ENCODE data around the gene COX6A2.
"Not testable (repeated sequence)": the region's sequence is repeated elsewhere in the genome, so short reads cannot be mapped to it uniquely, and the experiment has no call there.

COX6A2 gene

GRCh38 chr16:31461921-31462804 is 34.0 kb upstream of the COX6A2 start:
- DNase-seq (ENCODE audit: low read depth in 3 of 3): no peak

- DNase-seq (ENCODE audit: low read depth in 3 of 3): no peak
These were observed 33.2 kb upstream of the COX6A2 start for GRCh38 chr16:31461201-31461920.

- no peak for DNase-seq (ENCODE audit: low read depth in 3 of 3)
These were observed 32.4 kb upstream of the COX6A2 start for GRCh38 chr16:31460582-31461002.

GRCh38 chr16:31459687-31460581 is 31.8 kb upstream of the COX6A2 start:
- peak; percentile 100 for DNase-seq (ENCODE audit: low read depth in 3 of 3)

GRCh38 chr16:31458844-31459686 is 30.9 kb upstream of the COX6A2 start, which contains the start of gene ARMC5:
Gene ARMC5 (plus strand): TSS chr16:31459501. CDS start chr16:31459525, 24 bp downstream.
- peak; percentile 93 to 96 (median 93) for DNase-seq (ENCODE audit: low read depth in 3 of 3)

GRCh38 chr16:31458073-31458843 is 30.1 kb upstream of the COX6A2 start:
- DNase-seq (ENCODE audit: low read depth in 3 of 3): peak in 1 of 3 experiments; percentile 37

- DNase-seq (ENCODE audit: low read depth in 3 of 3): no peak
These were observed 28.8 kb upstream of the COX6A2 start for GRCh38 chr16:31456988-31457360.

- DNase-seq (ENCODE audit: low read depth in 3 of 3): peak in 1 of 3 experiments; percentile 38
These were observed 27.6 kb upstream of the COX6A2 start for GRCh38 chr16:31455601-31456314.

- DNase-seq (ENCODE audit: low read depth in 3 of 3): no peak
These were observed 25.4 kb upstream of the COX6A2 start for GRCh38 chr16:31453255-31454204.

- DNase-seq (ENCODE audit: low read depth in 3 of 3): no peak
These were observed 24.5 kb upstream of the COX6A2 start for GRCh38 chr16:31452631-31453106.

- DNase-seq (ENCODE audit: low read depth in 3 of 3): no peak
These were observed 23.7 kb upstream of the COX6A2 start for GRCh38 chr16:31451681-31452351.

- DNase-seq (ENCODE audit: low read depth in 3 of 3): no peak
These were observed 23.0 kb upstream of the COX6A2 start for GRCh38 chr16:31451201-31451600.

- not testable (repeated sequence) for DNase-seq (ENCODE audit: low read depth in 3 of 3)
These were observed 17.8 kb upstream of the COX6A2 start for GRCh38 chr16:31445931-31446330.

GRCh38 chr16:31441956-31442355 is 13.8 kb upstream of the COX6A2 start:
- no peak for DNase-seq (ENCODE audit: low read depth in 3 of 3)

GRCh38 chr16:31440516-31441184 is 12.5 kb upstream of the COX6A2 start:
- DNase-seq (ENCODE audit: low read depth in 3 of 3): no peak

GRCh38 chr16:31439519-31439918 is 11.4 kb upstream of the COX6A2 start:
- DNase-seq (ENCODE audit: low read depth in 3 of 3): no peak

GRCh38 chr16:31439023-31439422 is 10.9 kb upstream of the COX6A2 start:
- DNase-seq (ENCODE audit: low read depth in 3 of 3): not testable (repeated sequence)
